Forelimb muscle (tissue), 1 donor: ENCODE data around the gene KRT5. TPM values are rescaled to one million over a fixed set of nuclear protein-coding genes. Genes with fewer than 3 reads are reported as not detected.

Experiments
- DNase-seq: peaks from one replicate; pipeline ENCODE4 v3.0.0-alpha.2; 2013; ENCODE audit warnings: low read depth
- polyA plus RNA-seq: library from polyadenylated mRNA; unstranded; fragments of 120-200 nt; gene quantifications from one replicate; pipeline ENCODE4 v1.2.1, GENCODE V29; 2013; ENCODE audit not compliant: insufficient read length

KRT5 gene
- 0.24 TPM for polyA plus RNA-seq

- DNase-seq: no peak
Measured at GRCh38 chr12:52519826-52520662, at the start of gene KRT5. TSS of gene KRT5 (minus strand) at chr12:52520394. CDS start at chr12:52520296, 98 bp downstream.

- no peak for DNase-seq
Measured at GRCh38 chr12:52568111-52568510, 47.9 kb upstream of the KRT5 start.

GRCh38 chr12:52566847-52567291 lies 46.7 kb upstream of the KRT5 start:
- DNase-seq: no peak

DNA sequence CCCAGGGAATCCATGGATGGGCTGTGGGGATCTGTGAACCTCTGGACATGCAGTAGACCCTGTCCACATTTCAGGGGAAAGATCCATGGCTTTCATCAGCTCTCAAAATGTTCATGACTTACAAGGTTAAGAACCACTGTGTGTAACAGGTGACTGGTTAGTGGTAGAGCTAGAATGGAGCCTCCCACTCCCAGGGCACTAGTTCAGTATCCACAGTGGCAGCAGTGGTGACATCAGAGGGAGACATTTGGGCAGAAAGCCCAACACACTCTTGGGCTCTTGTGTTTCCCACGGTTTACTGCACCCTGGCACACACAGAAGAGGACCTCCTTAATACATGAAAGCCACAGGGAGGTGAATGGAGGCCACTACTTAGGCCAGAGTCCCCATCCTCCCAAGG lies 44.4 kb upstream of the KRT5 start:
- no peak for DNase-seq

DNA sequence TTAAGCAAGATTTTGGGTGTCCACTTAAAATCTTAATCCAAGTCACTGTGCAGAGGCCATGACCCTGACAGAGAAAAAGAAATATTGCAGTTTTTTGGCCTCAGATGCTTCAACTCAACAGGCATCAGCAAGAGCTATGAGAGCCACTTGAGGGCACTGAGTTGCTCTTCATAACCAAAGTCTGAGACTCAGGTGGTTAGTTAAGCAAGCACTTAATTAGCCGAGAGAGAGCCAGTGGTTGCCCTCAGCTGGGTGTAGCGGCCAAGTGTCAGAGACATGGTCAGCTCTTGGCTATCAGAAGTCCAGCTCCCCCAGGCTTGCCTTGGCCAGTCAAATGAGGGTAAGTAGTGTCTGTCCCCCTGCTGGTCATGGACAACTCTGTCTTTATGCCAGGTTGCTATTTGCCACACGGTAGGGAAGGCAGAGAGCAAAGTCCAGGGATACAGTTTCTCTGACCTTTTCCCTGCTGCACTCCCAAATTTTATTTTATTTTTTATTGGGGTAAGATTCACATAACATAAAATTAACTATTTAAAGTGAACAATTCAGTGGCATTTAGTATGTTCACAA lies 41.8 kb upstream of the KRT5 start:
- DNase-seq: no peak

DNA sequence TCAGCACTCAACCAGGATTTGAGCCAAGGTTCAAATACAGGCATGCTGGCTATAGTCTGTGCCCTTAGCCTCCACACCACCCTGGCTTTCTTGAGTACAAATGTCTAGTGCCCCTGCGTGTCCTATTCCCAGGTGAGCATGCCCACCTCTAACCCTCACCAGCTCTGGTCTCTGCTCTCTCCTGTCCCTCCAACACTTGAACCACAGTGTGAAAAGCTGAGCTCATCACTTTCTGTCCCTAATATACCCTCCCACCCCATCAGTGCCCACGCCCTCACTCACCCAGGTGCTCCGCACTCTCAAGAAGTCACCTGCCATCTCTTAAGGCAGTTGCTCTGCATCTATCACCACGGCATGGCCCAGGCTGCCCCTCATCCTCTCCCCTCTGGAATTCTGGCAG lies 39.8 kb upstream of the KRT5 start:
- DNase-seq: no peak

GRCh38 chr12:52558781-52559445 lies 38.7 kb upstream of the KRT5 start:
- DNase-seq: no peak

DNA sequence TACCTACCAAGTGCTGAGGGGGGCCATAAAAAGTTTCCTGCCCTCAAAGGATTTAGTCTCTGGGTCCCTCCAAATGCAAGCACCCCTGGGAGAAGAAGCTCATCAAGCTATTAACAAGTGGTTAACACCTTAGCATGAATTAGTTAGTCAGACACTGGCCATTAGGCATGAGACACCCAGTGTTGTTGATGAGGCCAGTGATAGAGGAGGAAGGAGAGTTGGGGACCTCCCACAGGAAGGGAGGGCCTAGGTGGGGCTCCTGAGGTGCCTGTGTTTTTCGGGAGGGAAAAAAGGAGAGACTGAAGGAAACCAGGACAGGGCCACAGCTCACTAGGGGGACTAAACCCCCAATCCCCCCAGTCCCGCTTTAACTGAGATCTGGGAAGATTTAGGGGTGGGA lies 37.3 kb upstream of the KRT5 start:
- DNase-seq: no peak

DNA sequence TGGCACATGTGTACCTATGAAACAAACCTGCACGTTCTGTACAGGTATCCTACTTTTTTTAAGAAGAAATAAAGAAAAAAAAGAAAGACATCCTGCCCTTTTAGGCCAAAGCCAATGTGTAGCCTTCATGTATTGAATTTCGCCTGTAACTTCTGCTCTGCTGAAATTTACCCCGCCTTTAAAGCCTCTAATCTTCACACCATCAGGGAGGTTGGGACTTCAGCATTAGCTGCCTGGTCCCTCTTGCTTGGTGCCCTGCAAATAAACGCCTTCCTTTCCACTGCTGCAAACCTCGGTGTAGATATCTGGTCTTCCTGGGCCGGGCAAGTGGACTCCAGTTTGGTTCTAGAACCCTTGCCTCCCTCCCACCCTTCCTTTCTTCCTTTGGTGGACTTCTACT lies 35.4 kb upstream of the KRT5 start:
- no peak for DNase-seq

DNA sequence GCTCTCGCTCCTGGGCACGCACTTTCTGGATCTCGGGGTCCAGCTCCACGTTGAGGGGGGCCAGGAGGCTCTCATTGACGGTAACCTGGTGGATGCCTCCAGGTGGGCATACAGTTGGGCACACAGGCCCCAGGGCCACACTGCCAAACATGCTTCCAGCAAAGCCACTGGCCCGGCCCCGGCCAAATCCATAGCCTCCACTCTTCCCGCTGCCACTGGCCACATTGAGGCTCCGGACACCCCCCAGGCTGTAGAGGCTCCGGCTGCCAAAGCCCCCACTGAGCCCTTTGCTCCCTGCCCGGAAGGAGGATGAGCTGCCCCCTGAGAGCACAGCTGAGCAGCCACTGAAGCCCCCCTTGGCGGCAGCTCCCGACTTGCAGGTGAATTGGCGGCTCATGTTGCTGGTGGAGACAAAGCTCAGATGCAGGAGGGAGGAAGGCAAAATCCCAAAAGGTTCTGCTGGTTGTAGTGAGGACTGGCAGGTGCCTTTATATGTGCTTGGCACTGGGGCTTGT lies 32.5 kb upstream of the KRT5 start, which contains the start of gene KRT71:
Gene KRT71 (minus strand): TSS at position 465 of the 515 bp plus-strand sequence. CDS start 68 bp downstream, at position 397.
- no peak for DNase-seq

- DNase-seq: no peak
Measured at GRCh38 chr12:52552055-52552454, 31.9 kb upstream of the KRT5 start.

- no peak for DNase-seq
Measured at GRCh38 chr12:52551216-52551865, 31.1 kb upstream of the KRT5 start.

DNA sequence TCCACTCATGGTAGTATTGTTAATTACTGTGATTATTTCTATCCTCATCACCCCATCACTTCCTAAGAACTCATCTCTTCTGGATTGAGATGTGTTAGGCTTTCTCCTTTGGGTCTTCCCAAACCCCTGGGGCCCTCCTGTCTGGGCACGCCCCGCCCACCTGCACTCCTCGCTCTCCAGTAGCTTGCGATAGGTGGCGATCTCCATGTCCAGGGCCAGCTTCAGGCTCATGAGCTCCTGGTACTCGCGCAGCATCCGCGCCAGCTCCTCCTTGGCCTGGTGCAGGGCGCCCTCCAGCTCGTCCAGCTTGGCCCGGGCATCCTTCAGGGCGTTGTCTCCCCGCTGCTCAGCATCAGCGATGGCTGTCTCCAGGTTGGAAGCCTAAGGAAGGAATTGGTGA lies 25.9 kb upstream of the KRT5 start:
- no peak for DNase-seq

DNA sequence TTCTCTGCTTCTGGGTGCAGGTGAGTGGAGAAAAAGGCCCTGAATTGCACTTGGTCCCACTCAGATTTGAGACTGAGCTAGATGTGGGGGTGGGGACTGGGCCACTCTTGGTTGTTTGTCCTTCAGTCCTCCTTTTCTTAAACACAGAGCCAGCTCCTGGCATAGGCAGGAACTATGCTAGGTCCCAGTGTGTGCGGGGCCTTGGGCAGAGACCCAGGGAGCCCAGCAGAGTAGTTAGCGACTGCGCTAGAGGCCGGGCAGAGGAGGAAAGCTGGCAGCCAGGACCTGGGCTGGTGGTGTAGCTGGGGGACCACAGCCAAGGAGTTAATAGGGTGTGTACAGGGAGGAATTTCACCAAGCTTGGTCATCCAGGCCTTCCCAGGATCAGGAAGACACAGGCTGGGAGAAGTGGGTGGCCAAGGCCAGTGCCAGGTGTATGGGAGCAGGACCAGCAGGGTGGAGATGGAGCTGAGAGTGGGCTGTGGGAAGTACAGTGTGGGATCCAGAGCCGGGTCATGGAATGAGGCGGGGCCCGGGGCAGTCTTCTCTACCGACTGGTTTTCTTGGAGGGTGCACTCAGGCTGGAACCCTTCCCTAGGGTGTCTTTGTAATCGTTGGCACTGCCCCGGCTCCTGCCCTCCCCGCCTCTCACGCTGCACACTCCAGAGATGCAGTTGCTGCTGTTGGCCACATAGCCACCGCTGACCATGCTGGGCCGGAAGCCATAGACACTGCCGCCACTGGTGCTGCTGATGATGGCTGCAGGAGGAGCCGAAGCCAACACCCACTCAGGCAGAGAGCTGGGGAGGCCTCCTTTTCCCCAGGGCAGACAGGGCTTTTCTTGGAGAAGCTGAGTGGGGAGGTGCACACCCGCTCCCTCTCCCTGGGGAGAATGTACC lies 24.0 kb upstream of the KRT5 start:
- no peak for DNase-seq

DNA sequence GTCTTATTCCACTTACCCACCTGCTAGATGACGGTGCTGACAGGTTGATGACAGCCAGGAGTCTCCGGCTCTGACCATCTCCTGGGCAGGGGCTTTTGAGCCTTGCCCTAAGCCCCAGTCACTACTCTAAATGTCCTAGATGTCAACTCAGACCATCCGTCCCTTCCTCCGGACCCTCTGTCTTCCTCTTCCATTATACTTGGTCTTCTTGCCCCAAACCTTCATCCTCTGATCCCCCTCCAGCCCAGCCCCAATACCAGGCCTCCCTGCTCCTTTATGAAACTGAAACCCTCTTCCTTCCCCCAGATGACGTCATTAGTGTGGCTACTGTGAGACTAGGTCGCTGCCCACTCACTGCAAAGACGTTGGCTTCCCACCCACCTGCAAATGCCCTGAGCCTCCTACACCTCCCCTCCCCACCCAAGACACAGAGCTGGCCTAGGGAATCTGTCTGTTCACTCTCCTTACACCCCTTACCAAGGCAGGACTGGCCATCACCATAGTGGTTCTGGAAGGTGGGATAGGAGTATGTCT lies 22.7 kb upstream of the KRT5 start:
- no peak for DNase-seq

DNA sequence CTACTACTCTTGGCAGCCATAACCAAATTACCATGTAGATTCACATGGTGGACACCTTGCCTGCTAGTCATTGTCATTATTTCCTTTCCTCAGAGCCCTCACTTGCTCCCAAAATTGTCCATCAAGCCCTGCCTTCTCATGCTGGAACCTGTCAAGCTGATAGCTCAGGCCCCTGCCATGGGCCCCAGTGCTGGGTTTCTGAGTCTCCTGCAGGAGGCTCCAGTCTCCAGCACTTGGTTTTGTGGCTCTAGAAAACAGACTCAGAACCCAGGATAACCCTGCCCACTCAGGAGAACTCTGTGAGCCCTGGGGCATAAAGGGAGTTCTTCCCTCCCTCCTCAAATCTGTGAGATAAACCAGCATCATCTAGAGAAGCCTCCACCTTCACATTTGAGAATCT lies 22.0 kb upstream of the KRT5 start:
- DNase-seq: no peak

DNA sequence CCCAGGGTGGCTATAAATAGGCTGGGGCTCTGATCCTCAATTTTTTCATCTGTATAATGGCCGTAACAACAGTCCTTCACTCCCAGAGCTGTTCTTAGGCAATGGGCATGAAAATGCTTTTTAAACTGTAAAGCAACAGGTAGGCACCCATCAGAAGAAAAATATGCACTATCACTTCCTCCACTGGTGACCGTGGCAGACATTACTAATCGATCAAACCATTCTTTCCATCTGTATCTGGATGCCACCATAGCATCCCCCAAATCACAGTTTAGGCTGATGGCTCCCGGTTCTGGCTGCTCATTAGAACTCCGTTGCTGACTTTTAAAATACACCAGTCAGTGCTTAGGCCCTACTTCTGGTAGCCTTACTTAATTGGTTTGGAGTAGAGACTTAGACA lies 21.5 kb upstream of the KRT5 start:
- DNase-seq: no peak

- no peak for DNase-seq
Measured at GRCh38 chr12:52540531-52540930, 20.3 kb upstream of the KRT5 start.

DNA sequence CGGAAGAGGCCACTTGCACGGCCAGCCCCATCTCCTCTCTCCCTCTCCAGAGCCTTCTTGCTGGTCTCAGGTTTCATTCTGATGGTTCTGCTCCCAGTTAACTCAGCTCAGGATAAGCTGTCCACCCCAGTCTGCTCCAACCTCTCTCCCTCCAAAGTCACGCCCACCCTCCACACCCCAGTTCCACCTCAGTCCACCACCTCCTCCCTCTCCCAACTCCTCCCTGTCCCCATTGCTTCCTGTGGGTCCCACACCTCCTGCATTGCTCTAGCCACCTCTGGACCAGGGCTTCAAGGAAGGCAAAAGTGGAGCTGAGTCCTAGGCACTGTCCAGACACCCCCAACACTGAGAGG lies 19.6 kb upstream of the KRT5 start:
- no peak for DNase-seq

DNA sequence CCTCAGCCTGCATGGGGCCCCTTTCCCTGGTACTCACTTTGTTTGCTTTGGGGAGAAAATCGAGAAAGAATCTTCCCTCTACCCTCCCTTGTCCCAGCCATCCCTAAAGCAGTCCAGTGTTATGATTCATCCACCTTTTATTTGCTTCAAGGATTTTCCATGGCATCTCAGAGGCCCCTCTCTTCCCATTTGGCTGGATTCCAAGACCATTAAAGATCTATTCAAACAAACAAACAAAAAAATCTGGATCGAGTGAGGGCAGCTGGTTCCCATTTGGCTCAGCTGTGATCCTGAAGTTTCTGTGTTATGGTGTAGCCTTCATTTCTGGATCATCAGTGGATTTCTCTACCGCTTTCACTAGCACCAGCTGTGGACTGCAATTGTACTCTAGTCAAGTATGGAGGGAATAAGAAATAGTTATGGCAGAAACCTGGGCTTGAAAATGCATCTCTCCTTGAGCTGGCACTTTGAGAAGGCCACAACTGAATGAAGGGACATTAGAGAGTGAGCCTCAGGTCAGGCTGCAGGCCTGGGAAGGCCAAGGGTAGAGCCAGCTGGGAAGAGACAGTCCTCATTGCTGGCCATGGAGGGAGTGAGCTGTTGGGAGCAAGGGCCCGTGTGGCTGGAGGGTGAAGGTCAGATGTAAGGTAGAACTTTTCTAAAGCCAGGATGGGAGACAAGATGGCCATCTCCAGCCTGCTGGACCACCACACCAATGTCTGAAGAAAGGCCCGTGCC lies 19.1 kb upstream of the KRT5 start:
- peak; percentile 25 for DNase-seq
